Fibroblast of the aortic adventitia (primary cell): Measurements from ENCODE around the gene IER5L. TPM values are rescaled to one million over a fixed set of nuclear protein-coding genes. Genes with fewer than 3 reads are reported as not detected.

ENCODE experiments used
- DNase-seq: peaks from one replicate; pipeline ENCODE4 v3.0.0-alpha.2; 2010; ENCODE audit warnings: low read depth
- H3K4me3 ChIP-seq: 2 replicates; pipeline ENCODE4 v1.5.1; 2011; ENCODE audit warnings: low read depth, mild to moderate bottlenecking, control low read depth, low read length, moderate library complexity
- total RNA-seq: library from RNA; depleted of rRNA; stranded (reverse); fragments of >200 nt; gene quantifications from 2 replicates; pipeline ENCODE4 v1.2.3, GENCODE V29; 2012; ENCODE audit warnings: low replicate concordance
- TF ChIP-seq, protein P1 (sequence below): IDR thresholded peaks from 2 replicates; pipeline ENCODE4 v1.5.1; 2011; ENCODE audit warnings: mild to moderate bottlenecking, low read length, control low read depth, inconsistent platforms; ENCODE audit not compliant: insufficient read depth

Gene IER5L
- total RNA-seq, 1 donor = 42.0 TPM

DNA sequence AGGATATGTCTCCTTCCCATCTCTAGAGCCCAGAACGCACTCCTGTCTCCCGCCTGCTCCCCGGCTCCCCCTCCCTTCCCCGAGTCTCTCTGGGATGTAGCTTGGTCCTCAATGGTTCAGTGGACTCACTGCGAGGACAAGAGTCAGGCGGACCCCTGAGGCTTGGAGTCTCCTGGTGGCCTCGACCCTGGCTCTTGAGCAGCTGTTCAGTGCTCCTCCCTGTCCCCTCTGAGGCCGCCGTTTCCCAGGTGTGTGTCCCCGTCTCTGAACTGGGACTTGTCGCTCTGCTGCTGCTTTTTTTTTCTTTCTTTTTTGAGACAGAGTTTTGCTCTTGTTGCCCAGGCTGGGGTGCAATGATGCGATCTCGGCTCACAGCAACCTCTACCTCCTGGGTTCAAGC lies 44.8 kb upstream of the IER5L start:
- TF ChIP-seq, protein P1, sequence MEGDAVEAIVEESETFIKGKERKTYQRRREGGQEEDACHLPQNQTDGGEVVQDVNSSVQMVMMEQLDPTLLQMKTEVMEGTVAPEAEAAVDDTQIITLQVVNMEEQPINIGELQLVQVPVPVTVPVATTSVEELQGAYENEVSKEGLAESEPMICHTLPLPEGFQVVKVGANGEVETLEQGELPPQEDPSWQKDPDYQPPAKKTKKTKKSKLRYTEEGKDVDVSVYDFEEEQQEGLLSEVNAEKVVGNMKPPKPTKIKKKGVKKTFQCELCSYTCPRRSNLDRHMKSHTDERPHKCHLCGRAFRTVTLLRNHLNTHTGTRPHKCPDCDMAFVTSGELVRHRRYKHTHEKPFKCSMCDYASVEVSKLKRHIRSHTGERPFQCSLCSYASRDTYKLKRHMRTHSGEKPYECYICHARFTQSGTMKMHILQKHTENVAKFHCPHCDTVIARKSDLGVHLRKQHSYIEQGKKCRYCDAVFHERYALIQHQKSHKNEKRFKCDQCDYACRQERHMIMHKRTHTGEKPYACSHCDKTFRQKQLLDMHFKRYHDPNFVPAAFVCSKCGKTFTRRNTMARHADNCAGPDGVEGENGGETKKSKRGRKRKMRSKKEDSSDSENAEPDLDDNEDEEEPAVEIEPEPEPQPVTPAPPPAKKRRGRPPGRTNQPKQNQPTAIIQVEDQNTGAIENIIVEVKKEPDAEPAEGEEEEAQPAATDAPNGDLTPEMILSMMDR = no peak
- H3K4me3 ChIP-seq = no peak overlapping the region
- no peak for DNase-seq

DNA sequence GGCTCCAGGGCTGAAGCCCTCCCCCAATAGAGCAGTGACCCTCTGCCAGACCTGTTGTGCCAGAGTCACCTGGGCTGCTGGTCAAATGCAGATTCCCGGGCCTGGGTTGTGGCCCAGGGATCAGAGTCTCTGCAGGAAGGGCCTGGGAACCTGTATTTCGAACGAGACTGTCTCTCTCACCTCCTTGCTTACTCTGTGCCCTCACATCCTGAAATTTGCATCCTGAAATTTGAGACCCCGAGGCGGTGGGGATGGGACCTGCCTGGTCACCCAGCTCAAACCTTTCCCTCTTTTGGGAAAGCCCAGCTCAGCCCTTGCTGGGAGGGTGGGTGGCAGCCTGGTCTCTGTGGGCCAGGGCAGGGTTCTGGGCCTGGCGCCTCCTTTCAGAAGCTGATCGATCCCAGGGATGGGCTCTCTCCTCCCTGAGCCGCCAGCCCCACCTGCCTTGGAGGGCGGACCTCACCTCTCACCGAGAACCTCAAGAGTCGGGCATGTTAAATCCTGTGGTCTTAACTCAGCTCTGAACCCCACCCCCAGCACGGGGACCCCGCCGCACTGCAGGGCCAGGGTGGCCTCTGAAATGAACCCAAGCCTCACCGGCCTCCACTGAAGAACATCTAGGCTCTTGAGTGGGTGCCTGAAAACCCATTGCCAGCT lies 44.0 kb upstream of the IER5L start:
- no peak overlapping the region for H3K4me3 ChIP-seq
- TF ChIP-seq, protein P1 = no peak

DNA sequence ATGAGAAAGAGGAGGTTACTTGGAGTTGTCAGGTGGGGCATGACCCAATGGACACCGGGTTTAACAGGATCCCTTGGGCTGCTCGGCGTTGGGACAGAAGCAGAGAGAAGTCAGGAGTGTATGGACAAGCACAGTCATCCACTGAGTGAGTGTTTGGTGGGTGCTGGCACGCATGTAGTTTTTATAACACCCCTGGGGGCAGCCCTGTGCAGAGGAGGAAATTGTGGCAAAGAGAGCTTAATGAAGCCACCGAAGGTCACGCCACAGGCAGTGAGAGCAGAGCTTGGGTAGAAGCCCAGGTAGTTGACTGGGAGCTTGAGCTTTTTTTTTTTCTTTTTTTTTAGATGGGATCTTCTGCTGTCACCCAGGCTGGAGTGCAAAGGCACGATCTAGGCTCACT lies 43.2 kb upstream of the IER5L start:
- no peak for DNase-seq
- no peak overlapping the region for H3K4me3 ChIP-seq
- TF ChIP-seq, protein P1 = no peak

More for the DNA sequence above, 44.0 kb upstream of the IER5L start:
- no peak for DNase-seq

DNA sequence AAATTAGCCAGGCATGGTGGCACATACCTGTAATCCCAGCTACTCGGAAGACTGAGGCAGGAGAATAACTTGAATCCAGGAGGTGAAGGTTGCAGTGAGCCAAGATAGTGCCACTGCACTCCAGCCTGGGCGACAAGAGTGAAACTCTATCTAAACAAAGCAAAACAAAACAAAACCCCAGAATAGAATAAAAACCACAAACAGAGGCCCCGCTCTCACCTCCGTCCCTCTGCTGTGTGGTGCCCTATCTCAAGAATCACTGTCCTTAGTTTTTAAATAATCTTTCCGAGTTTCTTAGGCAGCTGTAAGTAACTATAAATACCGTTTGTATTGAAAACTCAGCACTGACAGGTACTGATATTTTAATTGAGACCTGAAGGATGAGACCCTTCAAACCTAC lies 42.7 kb upstream of the IER5L start:
- no peak overlapping the region for H3K4me3 ChIP-seq
- TF ChIP-seq, protein P1 = no peak
- DNase-seq = no peak

DNA sequence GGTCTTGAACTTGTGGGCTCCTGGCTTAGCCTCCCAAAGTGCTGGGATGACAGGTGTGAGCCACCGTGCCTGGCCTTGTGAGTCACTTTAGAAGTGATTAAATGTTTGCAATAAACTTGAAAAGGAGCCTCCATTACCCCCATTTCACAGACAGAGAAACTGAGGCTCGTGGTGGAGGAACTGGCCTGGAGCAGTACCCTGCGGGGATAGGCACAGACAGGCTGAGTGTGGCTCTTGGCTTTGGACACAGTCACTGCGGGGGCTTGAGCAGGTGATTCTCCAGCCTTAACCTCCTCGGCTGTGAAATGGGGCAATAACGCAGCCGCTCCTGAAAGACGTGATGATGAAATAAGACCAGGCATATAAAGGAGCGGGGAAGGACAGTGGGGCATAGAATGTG lies 40.9 kb upstream of the IER5L start:
- H3K4me3 ChIP-seq = no peak overlapping the region
- no peak for DNase-seq
- TF ChIP-seq, protein P1 = no peak

DNA sequence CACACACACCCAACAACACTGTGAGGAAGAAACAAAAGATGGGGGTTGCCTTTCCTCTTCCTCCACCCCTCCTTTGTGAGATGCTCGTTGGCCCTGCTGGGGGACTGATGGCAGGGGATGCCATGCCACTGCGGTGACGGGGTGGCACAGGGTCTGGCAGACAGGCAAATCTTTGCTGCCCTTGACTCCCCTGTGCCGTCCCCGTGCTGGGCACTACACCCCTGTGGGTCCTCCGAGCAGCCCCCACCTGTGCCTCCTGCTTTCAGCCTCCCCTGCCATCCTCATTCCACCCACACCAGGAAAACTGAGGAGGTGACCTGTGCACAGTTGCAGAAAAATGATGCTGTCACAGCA lies 40.2 kb upstream of the IER5L start:
- no peak overlapping the region for H3K4me3 ChIP-seq
- no peak for DNase-seq
- TF ChIP-seq, protein P1 = no peak

DNA sequence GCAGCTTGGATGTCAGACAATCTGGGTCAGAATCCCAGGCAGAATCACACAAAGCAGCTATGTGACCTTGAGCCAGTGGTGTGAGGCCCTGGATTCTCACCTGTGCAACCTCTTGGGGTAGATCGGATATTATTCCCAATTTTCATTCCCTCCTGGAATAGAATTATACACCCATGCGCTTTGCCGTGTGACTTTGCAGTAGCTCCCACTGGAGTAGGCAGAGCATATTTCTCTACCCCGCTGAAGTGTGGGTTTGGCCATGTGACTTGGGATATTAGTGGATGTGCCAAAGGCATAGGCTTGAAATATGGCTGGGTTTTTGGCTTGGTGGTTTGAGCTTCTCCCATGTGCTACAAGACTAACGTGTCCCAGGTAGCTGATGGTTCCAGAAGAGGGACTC lies 35.5 kb upstream of the IER5L start:
- no peak overlapping the region for H3K4me3 ChIP-seq
- TF ChIP-seq, protein P1 = no peak

More for the DNA sequence above, 35.5 kb upstream of the IER5L start:
- DNase-seq = no peak
